PFSK-1 (cell line): Measurements from ENCODE around the gene DOCK10.

Experiments used
- FOXP2 ChIP-seq: optimal IDR thresholded peaks from 2 replicates; pipeline ENCODE3; 2011; ENCODE audit warnings: borderline replicate concordance, control low read depth, inconsistent platforms; ENCODE audit not compliant: insufficient read depth; ENCODE audit errors: extremely low read length, extremely low read depth
- POLR2AphosphoS5 ChIP-seq: IDR thresholded peaks from 2 replicates; pipeline ENCODE4 v1.6.1; 2012; ENCODE audit warnings: low read depth, mild to moderate bottlenecking, control low read depth, low read length, moderate library complexity
- REST ChIP-seq, 2 experiments: IDR thresholded peaks; 2 replicates each; pipeline versions ENCODE4 v1.6.1 to v1.8.0; 2011 to 2012; ENCODE audit warnings: low read depth in 2 of 2, low read length in 2 of 2, control low read depth in 1 of 2, inconsistent platforms in 1 of 2, mild to moderate bottlenecking in 1 of 2, moderate library complexity in 1 of 2; ENCODE audit not compliant: insufficient read depth in 1 of 2
- SIN3A ChIP-seq: IDR thresholded peaks from 2 replicates; pipeline ENCODE4 v1.6.1; 2012; ENCODE audit warnings: mild to moderate bottlenecking, low read length, moderate library complexity, borderline replicate concordance; ENCODE audit not compliant: insufficient read depth
- TAF1 ChIP-seq: IDR thresholded peaks from 2 replicates; pipeline ENCODE4 v1.6.1; 2012; ENCODE audit warnings: low read length, control low read depth, borderline replicate concordance; ENCODE audit not compliant: insufficient read depth

Gene DOCK10

GRCh38 chr2:224903621-224904020, 138.6 kb downstream of the DOCK10 start:
- TF ChIP-seq TAF1, result no peak
- TF ChIP-seq REST (IDR thresholded peaks at IDR 0.05; ENCODE audit: insufficient read depth in 1 of 2, low read depth in 2 of 2, low read length in 2 of 2), result no peak
- TF ChIP-seq POLR2AphosphoS5, result no peak
- TF ChIP-seq FOXP2, result no peak
- no peak for TF ChIP-seq SIN3A

DNA sequence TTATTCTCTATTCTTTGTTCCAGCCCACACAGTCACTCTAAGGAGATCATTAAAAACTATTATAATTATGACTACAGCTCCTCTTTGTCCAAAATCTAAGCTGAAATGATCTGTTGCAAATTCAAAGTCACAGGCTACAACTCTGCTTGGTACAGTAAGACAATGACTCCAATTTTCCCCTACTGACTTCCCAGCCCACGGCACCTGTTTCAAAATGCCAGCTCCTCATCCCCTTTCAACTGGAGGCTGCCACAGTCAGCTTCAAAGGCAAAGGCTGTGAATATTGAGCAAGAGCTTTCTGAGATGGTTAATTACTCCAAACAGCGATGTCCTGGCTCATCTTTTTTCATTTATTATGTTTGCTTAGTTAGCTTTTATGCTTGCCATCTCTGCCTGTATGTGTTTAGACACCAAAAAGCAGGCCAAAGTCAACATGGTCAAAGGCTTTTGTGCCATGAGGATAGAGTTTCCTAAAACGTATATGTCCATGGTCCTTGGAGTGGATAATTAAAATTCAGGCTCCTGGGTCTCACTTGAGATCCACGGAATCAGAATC, 141.1 kb downstream of the DOCK10 start:
- TF ChIP-seq FOXP2 (no peak), TAF1 (no peak), REST (IDR thresholded peaks at IDR 0.05; ENCODE audit: insufficient read depth in 1 of 2, low read depth in 2 of 2, low read length in 2 of 2) (no peak), POLR2AphosphoS5 (no peak), SIN3A (no peak)

DNA sequence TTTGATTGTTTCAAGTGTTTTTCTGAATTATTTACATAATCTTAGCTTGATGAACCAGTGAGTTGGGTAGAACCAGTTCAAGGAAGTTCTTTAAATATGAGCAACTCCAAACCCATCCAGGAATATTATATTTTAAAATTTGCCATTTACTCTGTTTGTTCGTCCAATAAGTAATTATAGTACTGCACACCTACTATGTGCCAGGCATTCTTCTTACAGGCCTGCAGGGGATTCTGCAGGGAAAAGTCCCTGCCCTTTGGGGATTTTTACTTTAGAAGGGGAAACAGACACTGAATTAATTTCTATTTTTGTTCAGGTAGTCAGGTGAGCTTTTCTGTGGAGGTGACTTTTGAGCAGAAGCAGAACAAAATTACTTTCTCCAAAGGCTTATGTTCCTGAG, 146.9 kb downstream of the DOCK10 start:
- TF ChIP-seq SIN3A (no peak), TAF1 (no peak), REST (IDR thresholded peaks at IDR 0.05; ENCODE audit: insufficient read depth in 1 of 2, low read depth in 2 of 2, low read length in 2 of 2) (no peak), POLR2AphosphoS5 (no peak), FOXP2 (no peak)

DNA sequence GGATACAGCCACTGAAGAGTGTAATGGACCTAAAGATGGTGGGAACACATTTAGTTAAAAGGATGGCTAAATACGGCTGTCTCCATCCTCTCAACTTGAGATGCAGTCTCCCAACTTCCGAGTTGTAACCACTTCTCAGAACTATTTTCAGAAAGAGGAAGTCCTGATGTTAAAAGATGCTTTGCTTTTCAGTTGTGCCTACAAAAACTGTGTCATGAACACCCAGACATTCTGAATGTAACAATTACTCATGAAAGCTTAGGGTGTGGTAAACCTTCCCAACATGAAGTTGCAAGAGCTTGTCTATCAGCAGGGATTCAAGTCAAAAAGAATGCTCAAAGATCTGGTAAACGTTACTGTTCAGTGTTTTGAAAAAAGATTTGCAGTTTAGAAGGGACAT, 147.9 kb downstream of the DOCK10 start:
- TF ChIP-seq POLR2AphosphoS5 (no peak), REST (IDR thresholded peaks at IDR 0.05; ENCODE audit: insufficient read depth in 1 of 2, low read depth in 2 of 2, low read length in 2 of 2) (no peak), FOXP2 (no peak)

DNA sequence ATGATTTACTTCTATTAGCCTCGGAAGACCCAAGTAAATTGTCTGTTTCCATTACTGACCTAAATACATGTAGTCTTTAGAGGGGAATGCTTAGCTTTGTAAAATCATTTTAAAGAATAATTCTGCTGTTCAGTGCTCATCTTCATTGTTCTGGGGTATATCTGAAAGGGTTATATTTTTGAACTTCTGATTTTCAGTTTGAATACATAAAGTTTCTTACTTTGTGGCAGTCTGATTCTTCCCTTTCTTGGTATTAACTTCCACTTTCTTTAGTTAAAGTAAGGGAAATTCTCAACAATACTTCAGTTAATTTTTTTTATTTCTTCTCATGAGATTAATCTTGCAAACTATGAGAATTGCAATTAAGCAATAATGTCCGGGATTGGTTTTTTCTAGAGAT, 148.4 kb downstream of the DOCK10 start:
- TF ChIP-seq REST (IDR thresholded peaks at IDR 0.05; ENCODE audit: insufficient read depth in 1 of 2, low read depth in 2 of 2, low read length in 2 of 2) (no peak), POLR2AphosphoS5 (no peak), TAF1 (no peak), FOXP2 (no peak), SIN3A (no peak)
